ENCODE measurements around the gene DOCK4.

GRCh38 chr7:111694376-111694775, 511.8 kb downstream of the DOCK4 start:
- TF ChIP-seq POLR2A (IDR thresholded peaks at IDR 0.05), result no peak
- no peak for TF ChIP-seq CTCF (IDR thresholded peaks at IDR 0.05)
- TF ChIP-seq POLR2AphosphoS5 (IDR thresholded peaks at IDR 0.05), result no peak
